HL-60/S4 treated with retinoic acid at 250 ng/mL for 4 days and 3 days (cell line): ENCODE measurements around the gene PHLDA3.

Source experiments
- in situ Hi-C: fragments of 300-500 bp; cut with MboI; formaldehyde crosslinking; loops from 2 replicates; pipeline ENCODE4 v1.7.0; 2022; ENCODE audit warnings: low sequenced_read_pairs

PHLDA3 gene

DNA sequence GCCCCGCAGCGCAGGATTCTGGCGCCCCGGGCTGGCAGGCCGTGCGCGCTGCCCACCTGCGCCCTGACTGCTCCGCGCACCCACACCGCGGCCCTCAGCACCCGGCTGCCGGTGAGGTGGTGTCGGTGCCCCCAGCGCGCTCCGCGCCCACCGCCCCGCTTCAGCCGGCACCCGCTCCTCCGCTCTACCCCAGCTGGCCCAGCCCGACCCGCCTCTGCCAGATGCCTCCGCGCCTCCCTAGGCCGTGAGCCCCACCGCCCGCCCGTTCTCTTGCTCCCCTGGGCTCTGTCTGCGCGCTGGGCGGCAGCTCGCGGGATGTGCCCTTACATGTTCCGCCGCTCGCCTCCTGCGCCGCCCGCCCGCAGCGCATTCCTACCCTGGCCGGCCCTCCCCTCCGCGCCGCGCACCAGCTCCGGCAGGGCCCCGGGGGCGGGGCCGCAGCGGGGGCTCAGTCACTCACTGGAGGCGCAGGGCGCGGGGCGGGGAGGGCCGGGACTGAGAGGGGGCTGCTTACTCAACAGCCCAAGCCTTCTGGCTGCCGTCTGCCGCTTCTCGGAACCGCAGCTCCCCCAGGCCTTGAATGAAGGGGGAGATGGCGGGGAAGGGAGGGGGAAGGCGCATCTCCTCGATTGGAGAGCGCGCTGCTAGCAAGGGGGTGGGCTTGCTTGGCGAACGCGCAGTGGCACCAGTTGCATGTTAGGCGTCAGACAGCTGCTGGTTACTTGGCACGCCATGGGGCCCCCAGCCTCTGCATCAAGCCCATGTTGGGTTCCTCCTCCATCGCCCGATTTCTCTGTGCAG, at the start of gene PHLDA3:
Gene PHLDA3, minus strand, starts transcription at position 345 of the 801 bp plus-strand sequence. CDS start 402 bp downstream, outside the sequence.
- in situ Hi-C loops = no loop called here

GRCh38 chr1:201518071-201518470, 49.1 kb upstream of the PHLDA3 start:
- in situ Hi-C loops = no loop called here

- in situ Hi-C loops = no loop called here
Measured at GRCh38 chr1:201517631-201518030, 48.6 kb upstream of the PHLDA3 start.

GRCh38 chr1:201516511-201517127, 47.6 kb upstream of the PHLDA3 start:
- in situ Hi-C loops = no loop called here

DNA sequence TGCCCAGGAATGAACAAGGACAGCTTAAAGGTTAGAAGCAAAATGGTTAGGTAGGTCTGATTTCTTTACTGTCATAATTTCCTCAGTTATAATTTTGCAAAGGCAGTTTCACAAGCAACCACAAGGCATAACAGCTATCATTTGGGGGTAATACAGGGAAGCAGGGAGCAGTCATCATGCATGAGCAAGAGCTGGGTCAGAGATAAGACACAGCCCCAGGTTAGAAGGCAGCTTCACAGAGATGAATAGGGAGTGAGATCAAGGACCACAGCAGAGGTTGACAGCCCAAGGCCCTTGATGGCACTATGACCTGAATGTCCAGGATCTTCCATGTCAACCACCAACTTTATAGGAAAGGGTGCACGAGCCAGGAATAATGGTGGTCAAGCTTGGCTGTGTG, 46.9 kb upstream of the PHLDA3 start:
- in situ Hi-C loops = no loop called here

GRCh38 chr1:201515062-201515750, 46.2 kb upstream of the PHLDA3 start:
- in situ Hi-C loops = no loop called here

DNA sequence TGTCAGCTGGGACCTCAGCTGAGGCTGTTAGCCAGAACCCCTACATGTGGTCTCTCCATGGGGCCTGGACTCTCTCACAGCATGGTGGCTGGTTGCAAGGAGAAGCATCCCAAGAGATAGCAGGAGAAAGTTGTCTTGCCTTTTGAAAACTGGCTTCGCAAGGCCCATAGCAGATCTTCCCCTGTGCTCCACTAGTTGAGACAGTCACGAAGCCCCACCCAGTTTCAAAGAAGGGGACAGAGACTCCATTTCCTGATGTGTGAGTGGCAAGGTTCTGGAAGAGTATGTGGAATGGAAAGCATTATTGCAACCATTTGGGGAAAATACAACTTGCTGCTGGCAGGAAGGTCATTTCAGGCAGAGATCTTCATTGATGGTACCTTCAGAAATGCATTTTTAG, 45.5 kb upstream of the PHLDA3 start:
- in situ Hi-C loops = no loop called here

DNA sequence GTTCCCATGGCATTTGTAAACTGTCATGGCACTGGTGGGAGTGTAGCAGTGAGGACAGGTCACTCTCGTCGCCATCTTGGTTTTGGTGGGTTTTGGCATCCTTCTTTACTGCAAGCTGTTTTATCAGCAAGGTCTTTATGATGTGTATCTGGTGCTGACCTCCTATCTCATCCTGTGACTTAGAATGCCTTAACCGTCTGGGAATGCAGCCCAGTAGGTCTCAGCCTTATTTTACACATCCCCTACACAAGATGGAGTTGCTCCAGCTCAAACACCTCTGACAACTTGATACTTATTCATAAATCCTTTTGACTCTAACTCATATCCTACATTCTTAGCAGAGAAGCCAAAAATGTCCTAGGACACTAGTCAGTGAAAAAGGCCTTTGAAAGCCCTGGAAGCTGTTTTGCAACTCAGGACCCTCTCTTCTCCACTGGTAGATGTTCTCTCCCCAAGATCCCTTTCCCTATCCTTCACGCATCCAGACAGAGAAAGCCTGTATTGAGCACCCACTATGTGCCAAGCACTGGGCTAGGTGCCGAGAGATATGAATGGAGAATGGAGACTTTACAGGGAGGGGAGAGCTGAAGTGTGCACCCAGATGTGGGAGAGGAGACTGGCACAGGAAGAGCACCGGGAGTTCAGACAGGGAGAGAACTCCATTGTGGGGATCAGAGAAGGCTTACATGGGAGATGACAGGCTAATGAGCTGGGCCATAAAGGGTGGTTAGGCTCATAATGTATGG, 44.7 kb upstream of the PHLDA3 start:
- in situ Hi-C loops = no loop called here

DNA sequence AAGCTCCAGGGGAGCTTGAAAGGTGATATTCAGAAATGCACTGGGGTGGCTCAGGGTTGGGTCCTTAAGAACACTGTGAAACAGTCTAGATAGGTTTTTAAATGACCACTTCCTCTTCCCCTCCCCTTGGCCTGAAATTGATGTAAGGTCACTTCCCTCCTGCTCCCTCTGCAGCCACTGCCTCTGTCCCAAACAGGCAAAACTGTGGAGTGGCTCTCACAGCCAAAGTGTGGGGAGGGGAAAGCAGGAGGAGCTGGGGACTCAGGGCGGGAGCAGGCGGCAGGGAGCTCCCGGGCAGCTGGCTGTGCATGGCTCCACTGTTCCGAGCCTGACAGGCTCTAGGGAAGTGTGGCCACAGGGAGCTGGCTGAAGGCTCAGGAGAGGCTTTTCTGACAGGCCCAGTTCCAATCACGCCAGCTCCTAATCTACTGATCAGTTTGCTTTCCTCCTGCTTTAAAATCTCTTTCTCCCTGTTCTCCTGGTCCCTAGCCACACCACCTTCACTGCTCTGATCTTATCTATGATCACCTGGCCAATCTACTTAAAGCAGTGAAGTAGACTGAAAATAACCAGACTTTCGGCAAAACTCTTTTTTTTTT, 43.1 kb upstream of the PHLDA3 start:
- in situ Hi-C loops = no loop called here

- in situ Hi-C loops = no loop called here
Measured at GRCh38 chr1:201511396-201511940, 42.5 kb upstream of the PHLDA3 start.

- in situ Hi-C loops = no loop called here
Measured at GRCh38 chr1:201510734-201511133, 41.7 kb upstream of the PHLDA3 start.

DNA sequence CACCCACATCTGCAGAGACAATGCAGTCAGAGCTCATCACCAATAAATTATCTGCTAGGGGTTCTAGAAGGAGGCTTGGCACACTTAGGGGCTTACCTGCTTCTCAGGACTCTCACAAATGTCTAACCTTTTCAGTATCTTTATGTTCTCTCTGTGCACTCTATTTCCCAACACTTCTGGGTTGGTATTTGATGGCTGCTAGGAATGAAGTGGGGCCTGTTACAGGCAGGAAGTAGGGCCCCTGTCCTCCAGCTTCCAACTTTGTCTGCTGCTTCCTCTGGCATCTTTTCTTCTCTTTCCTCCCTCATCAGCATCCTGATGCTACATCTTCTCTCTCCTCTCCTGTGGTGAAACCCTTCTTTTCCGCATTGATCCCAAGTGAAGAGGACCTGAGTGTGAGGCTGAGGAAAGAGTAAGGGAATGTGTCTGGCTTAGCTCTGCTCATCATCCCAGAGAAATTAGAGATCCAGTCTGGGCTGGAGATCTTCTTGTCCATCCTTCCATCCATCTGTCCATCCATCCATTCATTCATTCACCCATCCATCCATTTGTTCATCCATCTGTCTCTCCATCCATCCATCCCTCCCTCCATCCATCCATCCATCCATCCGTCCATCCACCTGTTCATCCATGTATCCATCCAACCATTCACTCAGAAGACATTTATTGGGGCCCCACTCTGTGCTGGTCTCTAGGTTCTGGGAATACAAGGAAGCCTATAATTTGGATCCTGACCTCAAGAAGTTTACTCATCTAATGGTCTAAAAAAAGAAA, 40.8 kb upstream of the PHLDA3 start:
- in situ Hi-C loops = no loop called here

DNA sequence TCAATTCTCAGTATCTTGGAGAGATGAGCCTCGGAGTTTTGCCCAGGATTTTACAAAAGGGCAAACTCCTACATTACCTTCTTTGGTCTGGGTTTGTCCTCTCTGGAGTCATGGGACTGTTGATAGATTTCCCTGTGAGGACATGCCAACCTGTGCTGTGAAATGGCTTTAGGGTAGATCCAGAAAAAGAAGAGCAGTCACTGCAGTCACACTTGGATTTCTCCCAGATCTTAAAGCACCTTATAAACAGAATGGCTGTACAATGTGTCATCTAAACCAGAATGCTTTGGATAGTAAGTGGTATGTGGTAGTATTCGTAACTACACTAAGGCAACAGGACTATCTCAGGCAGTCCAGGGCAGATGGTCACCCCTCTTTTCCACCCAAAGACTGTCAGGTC, 39.8 kb upstream of the PHLDA3 start:
- in situ Hi-C loops = no loop called here

- in situ Hi-C loops = no loop called here
Measured at GRCh38 chr1:201507360-201507675, 38.3 kb upstream of the PHLDA3 start.

GRCh38 chr1:201506557-201507359, 37.8 kb upstream of the PHLDA3 start, which contains the start of gene CSRP1:
CSRP1 (minus strand) TSS chr1:201507123; CDS start chr1:201496303, 10,820 bp downstream.
- in situ Hi-C loops = no loop called here

- in situ Hi-C loops = no loop called here
Measured at GRCh38 chr1:201506092-201506491, 37.1 kb upstream of the PHLDA3 start.

- in situ Hi-C loops = no loop called here
Measured at GRCh38 chr1:201505503-201505890, 36.5 kb upstream of the PHLDA3 start.

- in situ Hi-C loops = no loop called here
Measured at GRCh38 chr1:201504799-201505502, 36.0 kb upstream of the PHLDA3 start.
